A549 (cell line): ENCODE measurements around the gene TMEM120B. TPM values are rescaled to one million over a fixed set of nuclear protein-coding genes. Genes with fewer than 3 reads are reported as not detected.

Experiments used
- ATAC-seq, 2 experiments: fragments of 200-7000 bp in 1 of 2; fragments of >200 bp in 1 of 2; cut with Nextera tagmentation in 1 of 2; cut with Tn5 transposase in 1 of 2; 3 replicates each; pipeline versions ENCODE4 v1.8.0 to v1.9.1; 2018 to 2020; ENCODE audit warnings: mild to moderate bottlenecking in 1 of 2, moderate library complexity in 1 of 2
- CTCF ChIA-PET: fragments of 300-600 bp; sonication (Branson Sonifier 250); formaldehyde crosslinking; extraction: SDS; loops from one replicate; lab custom pipeline; 2021; ENCODE audit warnings: antibody characterized with exemption, inconsistent platforms; lab: Yijun Ruan, JAX
- POLR2A ChIA-PET: fragments of 350-600 bp; formaldehyde crosslinking; extraction: SDS; loops from one replicate; lab custom pipeline; 2021; ENCODE audit warnings: antibody characterized with exemption, inconsistent platforms; lab: Yijun Ruan, JAX
- DNase-seq, 2 experiments: peaks; one replicate each; pipeline versions ENCODE4 v3.0.0 to v3.0.0-alpha.2; 2011 to 2016; ENCODE audit warnings: low read depth in 1 of 2, low spot score in 1 of 2
- FAIRE-seq: peaks from 2 replicates; lab custom pipeline; 2011; peaks lifted over from hg19 to GRCh38; lab: Jason Lieb, UNC
- H3K27ac ChIP-seq, 2 experiments: fragments of >200 bp; sonication (Bioruptor Twin); formaldehyde crosslinking; 3 replicates each; pipeline ENCODE4 v1.5.1; 2016 to 2017
- H3K4me1 ChIP-seq: fragments of >200 bp; sonication (Bioruptor Twin); formaldehyde crosslinking; 3 replicates; pipeline ENCODE4 v1.6.1; 2016
- H3K4me2 ChIP-seq: fragments of >200 bp; sonication (Bioruptor Twin); formaldehyde crosslinking; 3 replicates; pipeline ENCODE4 v1.6.1; 2016
- H3K4me3 ChIP-seq: fragments of >200 bp; sonication (Bioruptor Twin); formaldehyde crosslinking; 3 replicates; pipeline ENCODE4 v1.5.1; 2016
- H3K9me3 ChIP-seq: fragments of >200 bp; sonication (Bioruptor Twin); formaldehyde crosslinking; 3 replicates; pipeline ENCODE4 v1.6.1; 2016
- CBX2 ChIP-seq: fragments of 200-600 bp; sonication (generic); IDR thresholded peaks from 2 replicates; pipeline ENCODE4 v1.6.1; 2016; ENCODE audit warnings: low read depth, mild to moderate bottlenecking, borderline replicate concordance
- CEBPB ChIP-seq, 2 experiments: fragments of >200 bp in 1 of 2; sonication (Bioruptor Twin) in 1 of 2; formaldehyde crosslinking in 1 of 2; IDR thresholded peaks; 2 replicates each; pipeline ENCODE4 v1.6.1; 2012 to 2016
- CTCF ChIP-seq: fragments of >200 bp; sonication (Bioruptor Twin); formaldehyde crosslinking; IDR thresholded peaks from 3 replicates; pipeline ENCODE4 v1.5.1; 2016
- E2F6 ChIP-seq: IDR thresholded peaks from 2 replicates; pipeline ENCODE4 v1.6.1; 2012; ENCODE audit warnings: low read depth, borderline replicate concordance
- EHF ChIP-seq: fragments of 250-450 bp; sonication (Bioruptor Pico); IDR thresholded peaks from 2 replicates; pipeline ENCODE4 v1.5.0; 2020; ENCODE audit warnings: mild to moderate bottlenecking
- EHMT2 ChIP-seq: fragments of 200-600 bp; sonication (generic); IDR thresholded peaks from 2 replicates; pipeline ENCODE4 v1.6.1; 2016; ENCODE audit warnings: antibody characterized with exemption, low read depth, mild to moderate bottlenecking, moderate library complexity
- ESRRA ChIP-seq: fragments of 150-350 bp; IDR thresholded peaks from 2 replicates; pipeline ENCODE4 v1.6.1; 2014; ENCODE audit warnings: mild to moderate bottlenecking, low read length, borderline replicate concordance
- FOSB ChIP-seq: fragments of 250-450 bp; sonication (Bioruptor Pico); IDR thresholded peaks from 2 replicates; pipeline ENCODE4 v1.5.0; 2020; ENCODE audit warnings: mild to moderate bottlenecking, moderate library complexity
- FOSL2 ChIP-seq, 2 experiments: fragments of 450-650 bp in 1 of 2; fragments of >200 bp in 1 of 2; sonication (Bioruptor Twin) in 1 of 2; formaldehyde crosslinking; IDR thresholded peaks; 2 replicates each; pipeline versions ENCODE4 v1.5.0 to v1.6.1; 2016 to 2020; ENCODE audit warnings: mild to moderate bottlenecking in 1 of 2, moderate library complexity in 1 of 2
- FOXS1 ChIP-seq: fragments of 250-450 bp; sonication (Bioruptor Pico); IDR thresholded peaks from 2 replicates; pipeline ENCODE4 v1.5.0; 2020; ENCODE audit warnings: mild to moderate bottlenecking, moderate library complexity
- HES2 ChIP-seq: fragments of >200 bp; sonication (Bioruptor Twin); formaldehyde crosslinking; IDR thresholded peaks from 2 replicates; pipeline ENCODE4 v1.6.1; 2016
- HMGXB4 ChIP-seq: fragments of 250-450 bp; sonication (Bioruptor Pico); IDR thresholded peaks from 2 replicates; pipeline ENCODE4 v1.5.0; 2021; ENCODE audit warnings: mild to moderate bottlenecking, moderate library complexity, borderline replicate concordance
- HOXB13 ChIP-seq: fragments of 250-450 bp; sonication (Bioruptor Pico); IDR thresholded peaks from 2 replicates; pipeline ENCODE4 v1.5.0; 2020; ENCODE audit warnings: low read depth, mild to moderate bottlenecking, moderate library complexity
- HOXB5 ChIP-seq: fragments of 250-450 bp; sonication (Bioruptor Pico); IDR thresholded peaks from 2 replicates; pipeline ENCODE4 v1.5.0; 2020; ENCODE audit warnings: mild to moderate bottlenecking, moderate library complexity
- JUN ChIP-seq, 2 experiments: fragments of >200 bp; sonication (Bioruptor Twin); formaldehyde crosslinking; IDR thresholded peaks; 2 replicates in 1 of 2; 3 replicates in 1 of 2; pipeline ENCODE4 v1.6.1; 2016 to 2017
- JUNB ChIP-seq: fragments of >200 bp; sonication (Bioruptor Twin); formaldehyde crosslinking; IDR thresholded peaks from 2 replicates; pipeline ENCODE4 v1.6.1; 2016
- KDM5A ChIP-seq: fragments of 200-600 bp; sonication (generic); IDR thresholded peaks from 2 replicates; pipeline ENCODE4 v1.6.1; 2016; ENCODE audit warnings: antibody characterized with exemption, mild to moderate bottlenecking
- NFE2L2 ChIP-seq: fragments of 150-350 bp; conservative IDR thresholded peaks from 2 replicates; pipeline ENCODE4 v1.6.1; 2014; ENCODE audit warnings: low read length
- NR3C1 ChIP-seq: fragments of >200 bp; sonication (Bioruptor Twin); formaldehyde crosslinking; IDR thresholded peaks from 3 replicates; pipeline ENCODE4 v1.6.1; 2017
- PBX3 ChIP-seq: IDR thresholded peaks from 2 replicates; pipeline ENCODE4 v1.6.1; 2012
- PHF8 ChIP-seq: fragments of 200-600 bp; sonication (generic); IDR thresholded peaks from 2 replicates; pipeline ENCODE4 v1.6.1; 2016; ENCODE audit warnings: low read depth, mild to moderate bottlenecking, antibody characterized with exemption, moderate library complexity, borderline replicate concordance
- POLR2A ChIP-seq: IDR thresholded peaks from 2 replicates; pipeline ENCODE4 v1.6.1; 2012; ENCODE audit warnings: mild to moderate bottlenecking, low read length
- RFX5 ChIP-seq: fragments of 450-650 bp; IDR thresholded peaks from 2 replicates; pipeline ENCODE4 v1.7.1; 2014; ENCODE audit warnings: antibody characterized with exemption, mild to moderate bottlenecking, moderate library complexity
- RNF2 ChIP-seq: fragments of 200-600 bp; sonication (generic); IDR thresholded peaks from 2 replicates; pipeline ENCODE4 v1.6.1; 2016; ENCODE audit warnings: low read depth, mild to moderate bottlenecking, antibody characterized with exemption, moderate library complexity, borderline replicate concordance
- SMC3 ChIP-seq: fragments of >200 bp; sonication (Bioruptor Twin); formaldehyde crosslinking; IDR thresholded peaks from 3 replicates; pipeline ENCODE4 v1.6.1; 2018; ENCODE audit warnings: inconsistent platforms
- TFCP2L1 ChIP-seq: fragments of 250-450 bp; sonication (Bioruptor Pico); IDR thresholded peaks from 2 replicates; pipeline ENCODE4 v1.5.0; 2021; ENCODE audit warnings: mild to moderate bottlenecking
- USF2 ChIP-seq: fragments of 450-650 bp; IDR thresholded peaks from 2 replicates; pipeline ENCODE4 v1.6.1; 2014; ENCODE audit warnings: antibody characterized with exemption
- ZFP36 ChIP-seq: fragments of 450-650 bp; IDR thresholded peaks from 2 replicates; pipeline ENCODE4 v1.6.1; 2014; ENCODE audit warnings: borderline replicate concordance; ENCODE audit not compliant: partially characterized antibody
- ZSCAN20 ChIP-seq: fragments of 250-450 bp; sonication (Bioruptor Pico); IDR thresholded peaks from 2 replicates; pipeline ENCODE4 v1.8.0; 2022; ENCODE audit warnings: mild to moderate bottlenecking, moderate library complexity
- WGBS: methylation state at CpG from one replicate; pipeline ENCODE4 v1.1.6; 2017; ENCODE audit errors: missing lambda C conversion rate; 5-methylcytosine and 5-hydroxymethylcytosine counted together
- polyA plus RNA-seq, 4 experiments: library from polyadenylated mRNA; depleted of rRNA in 3 of 4; stranded (reverse); fragments of >200 nt; fragmentation: RNase III in 1 of 4; extraction: RNeasy Plus Mini Kit Qiagen cat#74134 plus additional on column Dnase treatment in 1 of 4; gene quantifications; 2 replicates in 3 of 4; 3 replicates in 1 of 4; pipeline ENCODE4 v1.2.3, GENCODE V29; 2011 to 2017

Gene TMEM120B
- polyA plus RNA-seq, 2 of the 4 experiments (the other 2 are of a cell fraction): 10.6 to 13.2 TPM

DNA sequence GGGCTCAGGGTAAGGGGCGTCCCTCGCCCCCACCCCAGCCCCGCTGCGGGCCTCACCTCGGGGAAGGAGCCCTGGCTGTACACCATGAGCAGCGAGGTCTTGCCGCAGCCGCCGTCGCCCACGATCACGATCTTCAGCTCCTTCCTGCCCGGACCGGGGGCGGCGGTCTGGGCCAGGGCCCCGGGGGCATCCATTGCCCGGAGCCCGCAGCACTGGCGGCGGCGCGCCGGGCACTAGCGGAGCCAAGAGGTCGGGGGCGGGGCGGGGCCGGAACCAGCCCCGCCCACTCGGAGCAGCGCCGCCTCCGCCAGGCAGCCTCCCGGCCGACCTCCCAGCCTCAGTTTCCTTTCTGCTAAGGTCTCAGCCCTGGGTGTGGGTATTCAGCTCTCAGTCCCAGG lies 80.9 kb downstream of the TMEM120B start, which contains the start of gene RHOF:
TSS of gene RHOF (minus strand) at position 249 of the 398 bp plus-strand sequence. CDS start at position 194, 55 bp downstream.
- no peaks in the 10 kb centered on the region for H3K9me3 ChIP-seq
- CTCF ChIA-PET: interaction anchor here (0.6 to 72.2 kb wide), 42 partner anchors 8 to 364 kb away, joined by 3 to 2657 read pairs (median 6); partner anchors contain the start of genes BCL7A, MORN3, ORAI1 and PSMD9
- no peak for FAIRE-seq
- DNase-seq: no peak
- H3K4me3 ChIP-seq: peak within 1 kb of the TSS; percentile 96
- TF ChIP-seq ESRRA (0 out of 2 replicates have a peak, but pooled peaks have one; percentile 7), HOXB13 (CRISPR knock-in tag) (no peak), HES2 (no peak), FOXS1 (CRISPR knock-in tag) (no peak), JUN (IDR thresholded peaks at IDR 0.05) (peak in 1 of 2 experiments; percentile 60; a peak in 3 of 5 replicates), CTCF (no peak), ZFP36 (peak; percentile 99), RNF2 (peak; percentile 0; the same call in 1 of the 2 replicates), CEBPB (IDR thresholded peaks at IDR 0.05) (no peak), FOSB (no peak), PHF8 (peak; percentile 61; the same call in 1 of the 2 replicates), POLR2A (peak; percentile 70)
- ATAC-seq: peak; percentile 22 to 52
- 0% methylated on average over 8 of the region's 36 CpGs for WGBS
- peak within 1 kb of the TSS; percentile 100 for H3K27ac ChIP-seq
- H3K4me2 ChIP-seq: peak within 1 kb of the TSS; percentile 78
- POLR2A ChIA-PET: interaction anchor here (1.1 to 6.1 kb wide), 5 partner anchors 9 to 81 kb away, joined by 3 to 43 read pairs (median 11); partner anchors contain the start of genes SETD1B and TMEM120B
- H3K4me1 ChIP-seq: peaks cover 75% of the 10 kb centered on the region

GRCh38 chr12:121793838-121794533 lies 81.4 kb downstream of the TMEM120B start:
- Histone ChIP-seq H3K4me1 (peaks cover 75% of the 10 kb centered on the region), H3K27ac (peak overlapping the region; percentile 100), H3K4me3 (peak overlapping the region; percentile 96), H3K9me3 (no peaks in the 10 kb centered on the region), H3K4me2 (peak overlapping the region; percentile 78)
- peak; percentile 45 to 74 for ATAC-seq
- 0% methylated on average over 12 of the region's 59 CpGs for WGBS
- DNase-seq: peak; percentile 88 to 96
- ChIA-PET POLR2A (interaction anchor here (0.6 to 6.1 kb wide), 10 partner anchors 8 to 1750 kb away, joined by 3 to 43 read pairs (median 4); partner anchors contain the start of genes PSMD9, SETD1B and TMEM120B), CTCF (interaction anchor here (0.6 to 72.2 kb wide), 67 partner anchors 8 to 424 kb away, joined by 3 to 2657 read pairs (median 5); partner anchors contain the start of genes BCL7A, HPD, MORN3 and ORAI1)
- no peak for FAIRE-seq
- TF ChIP-seq ZSCAN20 (CRISPR knock-in tag) (no peak), NR3C1 (no peak), SMC3 (peak; percentile 98), RFX5 (no peak), FOSB (no peak), HOXB13 (CRISPR knock-in tag) (peak; percentile 77; the same call in 1 of the 2 replicates), RNF2 (no peak), PBX3 (peak; percentile 65; the same call in 1 of the 2 replicates), HMGXB4 (CRISPR knock-in tag) (peak; percentile 89), NFE2L2 (no peak), EHF (CRISPR knock-in tag) (no peak; the same call in 1 of the 2 replicates), TFCP2L1 (CRISPR knock-in tag) (no peak), FOSL2 (IDR thresholded peaks at IDR 0.05) (no peak), FOSL2 (CRISPR knock-in tag; IDR thresholded peaks at IDR 0.05) (peak; percentile 49; the same call in 1 of the 2 replicates), HOXB5 (CRISPR knock-in tag) (peak; percentile 79; the same call in 1 of the 2 replicates), KDM5A (no peak), EHMT2 (no peak), FOXS1 (CRISPR knock-in tag) (no peak), E2F6 (peak; percentile 92), USF2 (no peak), CBX2 (no peak), JUNB (no peak)
